ENCODE data around the gene PRDX1.

PRDX1 gene

GRCh38 chr1:45545553-45546310, 24.0 kb upstream of the PRDX1 start:
- no peak overlapping the region for H3K27ac ChIP-seq (ENCODE audit: extremely low read depth, low read depth, low read length)
- no peak for TF ChIP-seq ZNF148 (tag by site-specific recombination; IDR thresholded peaks at IDR 0.05; ENCODE audit: borderline replicate concordance)
- no peak for TF ChIP-seq ZNF133 (tag by site-specific recombination; IDR thresholded peaks at IDR 0.05)
- no peak for TF ChIP-seq ZNF677 (tag by site-specific recombination; IDR thresholded peaks at IDR 0.05)
- TF ChIP-seq ZFP3 (tag by site-specific recombination; IDR thresholded peaks at IDR 0.05; ENCODE audit: low read depth): no peak
- no peak for TF ChIP-seq YY1 (tag by site-specific recombination; IDR thresholded peaks at IDR 0.05)
- no peak for TF ChIP-seq OVOL3 (tag by site-specific recombination; IDR thresholded peaks at IDR 0.05)
- TF ChIP-seq WT1 (tag by site-specific recombination; IDR thresholded peaks at IDR 0.05): no peak
- no peak for TF ChIP-seq ZNF791 (tag by site-specific recombination; IDR thresholded peaks at IDR 0.05)
- no peak for TF ChIP-seq MYNN (tag by site-specific recombination; IDR thresholded peaks at IDR 0.05; ENCODE audit: borderline replicate concordance)
- no peak for TF ChIP-seq REPIN1 (tag by site-specific recombination; IDR thresholded peaks at IDR 0.05; ENCODE audit: low read depth)
- TF ChIP-seq ZNF214 (tag by site-specific recombination; IDR thresholded peaks at IDR 0.05; ENCODE audit: borderline replicate concordance): no peak
- H3K4me1 ChIP-seq (ENCODE audit: control insufficient read depth, insufficient read depth, low read length): no peaks in the 10 kb centered on the region
- H3K4me3 ChIP-seq (ENCODE audit: low read depth, low read length): no peak overlapping the region
- no peaks in the 10 kb centered on the region for H3K9me3 ChIP-seq (ENCODE audit: control insufficient read depth, insufficient read depth, low read depth, low read length)
- no peaks in the 10 kb centered on the region for H3K36me3 ChIP-seq (ENCODE audit: control insufficient read depth in 2 of 2, insufficient read depth in 1 of 2, low read length in 2 of 2)
- CTCF ChIA-PET: interaction anchor here (0.9 to 2.0 kb wide), 2 partner anchors 18 to 33 kb away, joined by 4 to 6 read pairs; no protein-coding TSS in a partner anchor
- POLR2A ChIA-PET: interaction anchor here (1.0 to 6.9 kb wide), 3 partner anchors 10 to 25 kb away, joined by 3 to 50 read pairs (median 4); partner anchors contain the start of gene PRDX1

GRCh38 chr1:45545019-45545493, 23.4 kb upstream of the PRDX1 start:
- Histone ChIP-seq H3K4me1 (ENCODE audit: control insufficient read depth, insufficient read depth, low read length) (no peaks in the 10 kb centered on the region), H3K9me3 (ENCODE audit: control insufficient read depth, insufficient read depth, low read depth, low read length) (no peaks in the 10 kb centered on the region), H3K27ac (ENCODE audit: extremely low read depth, low read depth, low read length) (no peak overlapping the region), H3K4me3 (ENCODE audit: low read depth, low read length) (no peak overlapping the region), H3K36me3 (ENCODE audit: control insufficient read depth in 2 of 2, insufficient read depth in 1 of 2, low read length in 2 of 2) (no peaks in the 10 kb centered on the region)
- ChIA-PET POLR2A (interaction anchor here (6.9 kb wide), 1 partner anchor 24 kb away, joined by 50 read pairs; the partner anchor contains the start of gene PRDX1), CTCF (interaction anchor here (0.6 to 2.0 kb wide), 5 partner anchors 18 to 479 kb away, joined by 3 to 6 read pairs (median 4); no protein-coding TSS in a partner anchor)
- TF ChIP-seq PRDM10 (tag by site-specific recombination; IDR thresholded peaks at IDR 0.05): peak; percentile 49
- TF ChIP-seq ZBTB48 (tag by site-specific recombination; IDR thresholded peaks at IDR 0.05): no peak
- no peak for TF ChIP-seq ZNF623 (tag by site-specific recombination; IDR thresholded peaks at IDR 0.05)
- no peak for TF ChIP-seq ZNF555 (tag by site-specific recombination; conservative IDR thresholded peaks at IDR 0.05)

Data from HEK293 (cell line).